Endodermal cell (in vitro differentiated cells): ENCODE measurements around the gene PCSK1. TPM values are rescaled to one million over a fixed set of nuclear protein-coding genes. Genes with fewer than 3 reads are reported as not detected.

ENCODE experiments used
- DNase-seq: peaks from one replicate; pipeline ENCODE4 v3.0.0-alpha.2; 2017
- H3K27ac ChIP-seq: 2 replicates; pipeline ENCODE4 v1.5.1; 2013; ENCODE audit warnings: mild to moderate bottlenecking, low read depth, low read length, moderate library complexity
- H3K27me3 ChIP-seq: 2 replicates; pipeline ENCODE4 v1.6.1; 2013; ENCODE audit warnings: mild to moderate bottlenecking, low read length, moderate library complexity; ENCODE audit not compliant: insufficient read depth, control insufficient read depth, poor library complexity, severe bottlenecking
- H3K36me3 ChIP-seq: 2 replicates; pipeline ENCODE4 v1.7.0; 2013; ENCODE audit warnings: mild to moderate bottlenecking, low read length, moderate library complexity; ENCODE audit not compliant: control insufficient read depth, insufficient read depth
- H3K4me1 ChIP-seq: one replicate; pipeline ENCODE4 v1.7.0; 2013; ENCODE audit warnings: low read length; ENCODE audit not compliant: control insufficient read depth, insufficient read depth
- H3K4me3 ChIP-seq: 2 replicates; pipeline ENCODE4 v1.5.1; 2013; ENCODE audit warnings: mild to moderate bottlenecking, low read length, moderate library complexity
- H3K9ac ChIP-seq: 2 replicates; pipeline ENCODE4 v1.6.1; 2013; ENCODE audit warnings: mild to moderate bottlenecking, low read length, moderate library complexity; ENCODE audit not compliant: poor library complexity, severe bottlenecking; ENCODE audit errors: extremely low read depth
- H3K9me3 ChIP-seq: 2 replicates; pipeline ENCODE4 v1.6.1; 2013; ENCODE audit warnings: mild to moderate bottlenecking, low read length, moderate library complexity; ENCODE audit not compliant: control insufficient read depth
- H3K27ac Mint-ChIP-seq: 2 replicates; pipeline ENCODE4 v1.8.0; 2020; ENCODE audit warnings: mixed read lengths
- H3K27me3 Mint-ChIP-seq: 2 replicates; pipeline ENCODE4 v1.8.0; 2021; ENCODE audit warnings: mild to moderate bottlenecking, mixed read lengths; ENCODE audit not compliant: insufficient read depth
- H3K36me3 Mint-ChIP-seq: 2 replicates; pipeline ENCODE4 v1.8.0; 2020; ENCODE audit warnings: low read depth, mixed read lengths
- H3K4me1 Mint-ChIP-seq: 2 replicates; pipeline ENCODE4 v1.8.0; 2020; ENCODE audit warnings: mixed read lengths
- H3K4me3 Mint-ChIP-seq: 2 replicates; pipeline ENCODE4 v1.8.0; 2020; ENCODE audit warnings: mild to moderate bottlenecking, moderate library complexity, mixed read lengths
- H3K9me3 Mint-ChIP-seq: 2 replicates; pipeline ENCODE4 v1.8.0; 2020; ENCODE audit warnings: mild to moderate bottlenecking, mixed read lengths
- WGBS, 2 experiments: methylation state at CpG; one replicate each; pipeline versions ENCODE4 v1.1.5 to v1.1.7; 2013; ENCODE audit warnings: missing lambda C conversion rate in 2 of 2, mixed read lengths in 1 of 2; ENCODE audit not compliant: insufficient coverage in 1 of 2, insufficient read length in 1 of 2; 5-methylcytosine and 5-hydroxymethylcytosine counted together
- total RNA-seq, 2 donors: library from RNA; stranded (reverse); fragmentation: NEBNext Ultra II Directional in 1 of 2; extraction: Animal tissue kit (Norgen Biotek cat#: 25700) in 1 of 2; gene quantifications; 2 replicates in 1 of 2; 3 replicates in 1 of 2; pipeline ENCODE4 v1.2.1, GENCODE V29; 2021
- TF ChIP-seq, protein P1 (sequence below): fragments of 200-600 bp; sonication (generic); conservative IDR thresholded peaks from 2 replicates; pipeline ENCODE4 v1.5.0; 2021; ENCODE audit warnings: antibody characterized with exemption, mild to moderate bottlenecking

Gene PCSK1
- total RNA-seq, 2 donors from 2014 or later: not detected

DNA sequence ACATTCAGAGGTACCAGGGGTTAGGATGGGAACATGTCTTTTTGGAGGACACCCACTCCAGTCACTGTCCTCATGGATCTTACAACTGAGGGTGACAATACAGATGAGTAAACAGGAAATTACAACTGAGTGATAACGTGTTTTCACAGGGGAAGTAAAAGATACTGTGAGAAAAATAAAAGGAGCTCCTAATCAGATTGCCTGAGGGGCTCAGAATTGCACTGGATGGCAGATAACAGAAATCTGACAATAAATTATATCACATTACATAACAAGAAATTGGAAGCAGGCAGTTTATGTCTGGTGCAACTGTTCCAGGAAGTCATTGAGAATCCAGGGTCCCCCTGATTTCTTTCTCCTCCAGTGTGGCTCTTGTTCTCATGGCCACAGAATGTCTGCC is 40.1 kb upstream of the PCSK1 start:
- Histone ChIP-seq H3K4me1 (peaks cover 22% of the 10 kb centered on the region), H3K9me3 (no peaks in the 10 kb centered on the region), H3K9ac (no peak overlapping the region), H3K27me3 (peaks cover 14% of the 10 kb centered on the region), H3K27ac (no peak overlapping the region), H3K36me3 (no peaks in the 10 kb centered on the region), H3K4me3 (no peak overlapping the region)
- Mint-ChIP-seq H3K27me3 (peaks cover 10% of the 10 kb centered on the region), H3K4me3 (no peak overlapping the region), H3K4me1 (peaks cover 28% of the 10 kb centered on the region), H3K9me3 (no peaks in the 10 kb centered on the region), H3K27ac (no peak overlapping the region), H3K36me3 (no peaks in the 10 kb centered on the region)
- 89% methylated on average over 1 of the region's 1 CpG; no CpG with 5 or more reads in 1 of the 2 experiments for WGBS, 2 experiments
- TF ChIP-seq, protein P1, sequence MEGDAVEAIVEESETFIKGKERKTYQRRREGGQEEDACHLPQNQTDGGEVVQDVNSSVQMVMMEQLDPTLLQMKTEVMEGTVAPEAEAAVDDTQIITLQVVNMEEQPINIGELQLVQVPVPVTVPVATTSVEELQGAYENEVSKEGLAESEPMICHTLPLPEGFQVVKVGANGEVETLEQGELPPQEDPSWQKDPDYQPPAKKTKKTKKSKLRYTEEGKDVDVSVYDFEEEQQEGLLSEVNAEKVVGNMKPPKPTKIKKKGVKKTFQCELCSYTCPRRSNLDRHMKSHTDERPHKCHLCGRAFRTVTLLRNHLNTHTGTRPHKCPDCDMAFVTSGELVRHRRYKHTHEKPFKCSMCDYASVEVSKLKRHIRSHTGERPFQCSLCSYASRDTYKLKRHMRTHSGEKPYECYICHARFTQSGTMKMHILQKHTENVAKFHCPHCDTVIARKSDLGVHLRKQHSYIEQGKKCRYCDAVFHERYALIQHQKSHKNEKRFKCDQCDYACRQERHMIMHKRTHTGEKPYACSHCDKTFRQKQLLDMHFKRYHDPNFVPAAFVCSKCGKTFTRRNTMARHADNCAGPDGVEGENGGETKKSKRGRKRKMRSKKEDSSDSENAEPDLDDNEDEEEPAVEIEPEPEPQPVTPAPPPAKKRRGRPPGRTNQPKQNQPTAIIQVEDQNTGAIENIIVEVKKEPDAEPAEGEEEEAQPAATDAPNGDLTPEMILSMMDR: no peak
- DNase-seq: no peak

DNA sequence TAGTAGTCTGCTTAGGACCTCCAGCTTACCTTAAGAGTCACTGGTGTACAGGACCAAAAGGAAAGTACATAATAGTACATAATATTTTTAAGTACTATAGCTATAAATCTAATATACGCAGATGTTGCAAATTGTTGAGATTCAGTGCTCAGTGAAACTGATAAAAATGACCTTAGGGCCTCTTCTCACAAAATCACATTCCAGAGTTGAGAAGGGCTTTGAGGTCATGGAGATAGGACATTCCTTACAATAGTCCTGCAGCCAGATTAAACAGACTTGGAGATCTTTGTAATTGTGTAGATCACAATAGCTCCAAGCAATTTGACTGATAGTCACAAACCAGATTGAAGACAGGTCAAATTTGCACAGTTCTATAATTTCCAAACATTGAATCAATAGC is 37.7 kb upstream of the PCSK1 start:
- H3K9ac ChIP-seq: no peak overlapping the region
- Mint-ChIP-seq H3K4me3 (no peak overlapping the region), H3K9me3 (no peaks in the 10 kb centered on the region), H3K27me3 (peaks cover 5% of the 10 kb centered on the region), H3K36me3 (no peaks in the 10 kb centered on the region), H3K4me1 (peaks cover 21% of the 10 kb centered on the region), H3K27ac (no peak overlapping the region)
- no peak overlapping the region for H3K4me3 ChIP-seq
- DNase-seq: no peak
- H3K27ac ChIP-seq: no peak overlapping the region
- H3K27me3 ChIP-seq: peaks cover 11% of the 10 kb centered on the region
- TF ChIP-seq, protein P1: no peak
- 67 to 80% methylated on average over 1 of the region's 1 CpG for WGBS, 2 experiments
- H3K36me3 ChIP-seq: no peaks in the 10 kb centered on the region
- no peaks in the 10 kb centered on the region for H3K9me3 ChIP-seq
- H3K4me1 ChIP-seq: peaks cover 16% of the 10 kb centered on the region

DNA sequence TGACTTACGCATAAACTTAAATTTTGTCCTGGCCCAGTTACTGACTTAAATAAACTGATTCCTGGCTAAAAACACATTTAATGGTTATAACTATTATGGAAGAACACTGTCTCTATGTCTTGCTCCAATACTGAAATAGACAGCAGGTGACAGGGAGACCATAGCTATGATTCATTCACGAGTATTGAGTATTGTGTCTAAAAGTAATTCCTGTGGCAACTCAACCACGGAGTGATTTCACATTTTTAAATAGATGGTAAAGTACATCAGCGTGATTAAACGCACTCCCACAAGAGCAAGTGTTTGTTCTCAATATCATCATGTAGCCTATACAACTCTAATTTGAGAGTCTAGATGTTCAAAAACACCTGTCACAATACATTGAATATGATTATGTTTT is 35.9 kb upstream of the PCSK1 start:
- Histone ChIP-seq H3K4me3 (no peak overlapping the region), H3K9ac (no peak overlapping the region), H3K36me3 (no peaks in the 10 kb centered on the region), H3K27me3 (no peaks in the 10 kb centered on the region), H3K9me3 (no peaks in the 10 kb centered on the region), H3K4me1 (peaks cover 16% of the 10 kb centered on the region), H3K27ac (no peak overlapping the region)
- 84 to 100% methylated on average over 2 to 5 of the region's 5 CpGs for WGBS, 2 experiments
- H3K27ac Mint-ChIP-seq: no peak overlapping the region
- DNase-seq: no peak
- no peaks in the 10 kb centered on the region for H3K27me3 Mint-ChIP-seq
- no peaks in the 10 kb centered on the region for H3K9me3 Mint-ChIP-seq
- no peak overlapping the region for H3K4me3 Mint-ChIP-seq
- TF ChIP-seq, protein P1: no peak
- H3K36me3 Mint-ChIP-seq: no peaks in the 10 kb centered on the region
- peaks cover 21% of the 10 kb centered on the region for H3K4me1 Mint-ChIP-seq
